DMS53 (cell line): ENCODE data around the gene ISLR2.
A peak's percentile ranks its signal among the peaks of the same experiment; 100 is the strongest.
"Not testable (repeated sequence)": the region's sequence is repeated elsewhere in the genome, so short reads cannot be mapped to it uniquely, and the experiment has no call there.

Experiments used
- DNase-seq: peaks from one replicate; lab custom pipeline; 2025; lab: John Stamatoyannopoulos, UW

The ISLR2 gene

GRCh38 chr15:74130155-74130848 lies at the start of gene ISLR2:
TSS of gene ISLR2 (plus strand) at chr15:74130586. CDS start at chr15:74132755, 2,169 bp downstream.
- DNase-seq: peak; percentile 46

GRCh38 chr15:74082450-74082849 lies 47.9 kb upstream of the ISLR2 start, which contains the start of gene GOLGA6A:
TSS of gene GOLGA6A (minus strand) at chr15:74082550. CDS start at chr15:74082509, 41 bp downstream.
- not testable (repeated sequence) for DNase-seq

DNA sequence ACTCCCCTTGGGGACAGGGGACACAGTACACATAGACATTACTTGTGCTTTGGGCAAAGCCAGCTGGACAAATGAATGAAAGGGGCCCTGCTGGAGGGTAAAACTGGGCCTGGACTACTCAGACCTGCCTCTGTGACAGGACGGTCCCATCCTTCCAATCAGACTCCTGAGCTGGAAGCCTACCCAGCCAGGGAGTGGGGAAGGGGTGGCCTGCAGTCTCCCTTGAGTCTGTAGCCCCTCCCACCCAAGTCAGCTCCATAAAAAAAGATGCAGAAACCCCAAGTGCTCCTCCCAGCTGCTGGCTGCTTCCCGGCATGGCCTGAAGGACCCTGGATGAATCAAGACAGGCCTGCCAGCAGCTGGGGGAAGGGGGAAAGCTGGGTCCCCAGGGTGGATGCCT lies 35.8 kb upstream of the ISLR2 start:
- not testable (repeated sequence) for DNase-seq

DNA sequence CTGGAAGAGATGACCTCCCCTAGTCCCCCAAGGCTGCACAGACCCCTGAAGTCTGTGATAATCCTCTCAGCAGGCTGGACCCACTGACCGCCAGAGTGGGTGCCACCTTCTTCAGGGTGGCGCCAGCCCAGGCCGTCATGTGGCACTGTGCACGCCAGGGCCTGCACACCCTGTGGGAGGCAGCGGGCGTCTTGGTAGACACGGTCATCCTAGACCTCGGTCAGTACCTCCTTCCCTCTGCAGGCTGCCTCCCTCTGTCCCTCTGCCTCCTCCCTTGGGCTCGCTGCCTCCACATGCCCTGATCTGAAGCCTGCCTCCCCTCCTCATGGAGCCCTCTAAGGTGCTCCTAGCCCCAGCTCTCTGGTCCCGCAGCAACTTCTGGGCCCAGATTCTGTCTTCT lies 34.8 kb upstream of the ISLR2 start:
- not testable (repeated sequence) for DNase-seq

DNA sequence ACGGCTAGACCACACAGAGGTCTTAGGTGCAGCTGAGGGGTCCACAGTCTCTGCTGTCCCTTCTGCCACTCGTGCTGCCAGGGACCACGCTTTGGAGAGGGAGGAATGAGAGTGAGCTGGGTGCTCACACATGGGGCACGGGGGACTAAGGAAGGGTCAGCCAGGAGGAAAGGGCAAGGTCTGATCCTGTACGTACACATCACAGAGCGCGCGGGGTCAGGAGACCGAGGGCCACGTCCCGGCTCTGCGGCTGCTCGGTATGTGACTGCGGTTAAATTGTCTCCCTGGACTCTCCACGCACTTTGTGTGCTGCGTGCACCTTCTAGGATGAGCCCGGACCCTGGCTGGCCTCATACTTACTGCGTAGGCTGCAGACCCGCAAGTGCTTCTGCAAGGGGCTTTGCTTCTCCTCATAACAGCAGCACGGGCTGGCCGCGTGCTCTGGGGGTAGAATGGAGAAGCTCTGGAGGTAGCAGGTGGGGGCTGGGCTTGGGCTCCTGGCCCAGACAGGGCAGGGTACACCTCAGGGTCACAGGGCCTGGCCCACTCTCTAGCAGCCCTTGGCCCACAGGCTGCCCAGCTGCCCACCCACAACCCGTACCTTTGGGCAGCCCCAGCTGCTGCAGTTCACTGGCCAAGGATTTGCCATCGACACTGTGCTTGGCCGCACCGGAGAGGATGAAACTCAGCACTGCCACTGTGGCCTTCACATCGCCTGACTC lies 33.5 kb upstream of the ISLR2 start:
- DNase-seq: not testable (repeated sequence)

GRCh38 chr15:74099963-74100733 lies 30.2 kb upstream of the ISLR2 start:
- not testable (repeated sequence) for DNase-seq

DNA sequence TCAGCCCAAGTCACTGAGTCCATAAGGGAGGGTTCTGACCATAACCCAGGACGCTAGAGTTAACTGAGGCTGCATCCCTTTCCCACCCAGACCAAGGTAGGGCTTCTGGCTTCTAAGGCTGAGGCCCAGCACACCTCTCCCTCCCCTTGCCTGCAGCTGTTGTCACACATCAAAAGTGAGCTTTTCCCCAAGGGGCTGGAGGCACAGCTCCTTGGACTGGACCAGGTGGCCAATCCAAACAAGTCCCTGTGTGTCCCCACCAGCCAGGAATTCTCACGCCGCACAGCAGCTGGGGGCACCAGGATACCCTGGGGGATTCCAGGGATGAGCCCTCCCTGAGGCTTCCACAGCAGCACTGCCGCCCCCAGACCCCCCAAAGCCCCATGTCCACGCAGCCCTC lies 22.3 kb upstream of the ISLR2 start:
- DNase-seq: no peak

DNA sequence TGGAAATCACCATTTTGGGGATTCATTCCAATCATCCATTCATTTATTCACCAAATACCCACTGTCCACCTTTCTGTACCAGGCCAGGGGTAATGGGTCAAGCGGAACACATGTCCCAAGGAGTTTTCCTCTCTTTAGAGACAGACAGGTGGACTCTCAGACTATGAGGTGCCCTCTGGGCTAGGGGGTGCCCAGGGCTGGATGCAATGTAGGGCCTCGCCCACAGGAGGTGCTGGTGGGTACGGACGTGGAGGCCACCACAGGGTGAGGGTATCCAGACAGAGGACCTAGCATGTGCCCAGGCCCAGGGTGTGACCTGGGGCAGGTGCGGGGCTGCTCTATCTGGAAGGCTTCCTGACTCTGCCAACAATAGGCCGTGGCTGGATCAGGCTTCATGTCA lies 21.8 kb upstream of the ISLR2 start:
- DNase-seq: not testable (repeated sequence)

- DNase-seq: no peak
Measured at GRCh38 chr15:74109713-74110112, 20.7 kb upstream of the ISLR2 start.

DNA sequence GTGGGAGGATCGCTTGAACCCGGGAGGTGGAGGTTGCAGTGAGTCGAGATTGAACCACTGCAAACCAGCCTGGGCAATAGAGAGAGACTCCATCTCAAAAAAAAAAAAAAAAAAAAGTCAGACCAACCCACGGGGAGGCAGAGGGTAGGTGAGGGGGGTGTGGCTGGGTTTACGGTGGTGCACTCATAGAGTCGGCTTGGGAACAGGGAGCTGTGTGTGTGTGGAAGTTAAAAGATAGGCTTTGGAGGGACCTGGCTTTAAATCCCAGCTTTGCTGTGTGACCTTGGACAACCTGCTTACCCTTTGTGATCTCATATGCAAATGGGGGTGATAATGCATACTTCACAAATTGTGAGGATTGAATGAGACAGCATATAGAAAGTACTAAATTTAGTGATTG lies 10.0 kb upstream of the ISLR2 start:
- no peak for DNase-seq

- DNase-seq: no peak
Measured at GRCh38 chr15:74121039-74121438, 9.3 kb upstream of the ISLR2 start.

DNA sequence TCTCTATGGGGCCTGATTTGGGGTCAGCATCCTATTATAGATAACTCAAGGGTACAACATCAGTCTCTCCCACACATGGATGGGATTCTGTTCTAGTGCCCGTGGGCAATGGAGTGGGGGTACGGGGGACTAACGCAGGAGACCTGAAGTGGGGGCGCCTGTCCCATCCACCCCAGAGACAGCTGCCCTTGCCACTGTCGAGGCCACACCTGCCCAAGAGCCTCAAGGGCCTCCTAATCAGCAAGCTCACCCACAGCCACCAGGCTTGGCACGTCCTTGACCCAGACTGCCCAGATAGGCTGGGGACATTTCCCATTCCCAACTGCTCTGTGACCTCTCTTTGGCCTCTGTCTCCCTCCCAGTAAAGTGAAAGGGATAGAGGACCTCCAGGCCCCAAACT lies 8.5 kb upstream of the ISLR2 start:
- no peak for DNase-seq

DNA sequence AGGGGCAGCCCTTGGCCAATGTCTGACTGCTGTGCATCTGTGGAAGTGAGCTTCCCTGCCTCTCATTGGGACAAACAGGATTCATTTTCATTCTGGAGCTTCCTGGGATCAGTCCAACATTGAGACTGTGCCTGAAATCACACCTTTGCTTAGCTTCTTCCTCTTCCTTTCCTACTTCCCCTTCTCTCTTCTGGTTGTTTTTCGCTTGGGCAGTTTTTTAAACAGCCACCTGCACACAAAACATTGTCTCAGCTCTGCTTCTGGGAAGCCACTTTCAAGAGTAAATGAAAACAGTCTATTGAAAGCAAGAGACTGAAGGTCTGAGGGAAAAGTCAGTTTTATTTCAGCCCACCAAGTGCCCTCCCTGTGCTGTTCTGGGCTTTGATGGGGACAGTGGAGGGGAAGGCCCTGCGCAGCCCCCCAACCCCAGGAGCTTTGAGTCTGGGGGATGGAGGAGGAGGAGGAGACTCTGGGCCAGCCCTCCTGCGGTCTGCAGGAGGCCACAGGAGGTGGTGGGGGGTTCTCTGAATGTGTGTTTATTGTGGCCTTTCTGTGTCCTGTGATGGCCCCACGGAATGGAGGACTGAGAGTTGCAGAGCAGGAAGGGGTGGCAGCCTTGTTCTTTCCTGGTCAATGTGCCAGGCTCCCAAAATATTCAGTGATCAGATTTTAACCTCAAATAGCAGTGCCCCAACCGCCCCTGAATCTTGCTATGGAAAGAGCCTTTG lies 7.8 kb upstream of the ISLR2 start:
- no peak for DNase-seq

DNA sequence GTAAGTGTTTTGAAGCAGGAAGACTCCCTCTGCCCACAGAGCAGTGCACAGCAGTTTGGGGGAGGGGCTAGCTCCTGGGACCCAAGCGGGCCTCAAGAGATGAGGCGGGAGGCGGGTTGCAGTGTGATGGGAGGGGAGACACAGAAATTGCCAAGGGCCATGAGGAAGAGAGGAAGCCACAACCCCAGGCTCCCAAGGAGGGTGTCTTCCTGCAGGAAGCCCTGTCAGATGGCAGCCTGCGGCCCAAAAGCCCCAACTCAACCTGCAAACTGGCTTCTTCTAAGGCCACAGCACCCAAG lies 7.3 kb upstream of the ISLR2 start:
- DNase-seq: no peak

DNA sequence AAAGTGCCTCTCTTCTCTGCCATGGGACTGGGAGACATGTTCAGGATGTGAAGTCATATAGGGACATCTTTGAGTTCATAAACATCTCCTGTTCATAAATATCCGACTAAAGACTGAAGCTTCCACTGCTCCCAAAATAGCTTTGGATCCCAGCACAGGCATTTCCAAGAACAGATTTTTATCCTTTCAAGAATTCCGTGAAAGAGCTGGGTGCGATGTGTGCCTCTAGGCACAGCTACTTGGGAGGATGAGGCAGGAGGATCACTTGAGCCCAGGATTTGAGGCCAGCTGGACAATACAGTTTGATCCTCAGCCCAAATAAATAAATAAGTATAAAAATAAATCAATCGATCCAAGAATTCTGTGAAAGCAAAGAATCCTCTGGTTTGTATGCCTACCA lies 6.7 kb upstream of the ISLR2 start:
- DNase-seq: no peak

DNA sequence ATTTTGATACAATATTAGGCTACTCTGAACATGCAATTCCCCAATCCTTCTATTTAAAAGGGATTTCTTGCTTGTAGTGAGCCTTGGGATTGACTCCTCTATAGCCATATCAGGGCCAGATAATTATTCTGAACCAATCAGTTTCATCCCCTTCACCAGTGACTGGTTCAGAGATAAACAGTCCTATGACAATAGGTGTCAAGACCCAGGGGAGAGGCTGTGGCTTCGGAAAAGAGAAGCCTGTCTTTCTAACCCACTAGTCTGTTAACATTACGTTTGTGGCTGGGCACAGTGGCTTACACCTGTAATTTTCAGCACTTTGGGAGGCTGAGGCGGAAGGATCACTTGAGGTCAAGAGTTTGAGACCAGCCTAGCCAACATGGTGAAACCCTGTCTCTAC lies 6.2 kb upstream of the ISLR2 start:
- no peak for DNase-seq

DNA sequence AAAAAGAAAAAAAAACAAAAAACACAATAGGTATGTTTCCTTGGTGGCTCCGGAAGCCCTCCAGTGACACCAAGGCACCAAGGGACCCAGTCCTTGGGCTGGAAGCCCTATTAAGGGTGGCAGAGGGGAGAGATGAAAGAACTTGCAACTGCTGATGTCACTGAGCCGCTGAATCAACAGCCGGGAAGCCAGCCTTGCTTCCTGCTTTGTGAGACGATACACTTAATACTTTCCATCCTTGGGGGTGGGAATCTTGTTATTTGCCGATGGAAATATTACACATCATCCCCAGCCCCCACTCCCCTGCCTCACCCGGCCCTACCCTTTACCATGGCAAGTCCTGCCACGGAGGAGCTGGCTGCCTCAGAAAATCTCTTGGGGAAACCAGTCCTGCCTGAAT lies 5.6 kb upstream of the ISLR2 start:
- DNase-seq: no peak

GRCh38 chr15:74127255-74127953 lies 3.0 kb upstream of the ISLR2 start:
- DNase-seq: peak; percentile 87

- peak; percentile 58 for DNase-seq
Measured at GRCh38 chr15:74127954-74128784, 2.2 kb upstream of the ISLR2 start.

DNA sequence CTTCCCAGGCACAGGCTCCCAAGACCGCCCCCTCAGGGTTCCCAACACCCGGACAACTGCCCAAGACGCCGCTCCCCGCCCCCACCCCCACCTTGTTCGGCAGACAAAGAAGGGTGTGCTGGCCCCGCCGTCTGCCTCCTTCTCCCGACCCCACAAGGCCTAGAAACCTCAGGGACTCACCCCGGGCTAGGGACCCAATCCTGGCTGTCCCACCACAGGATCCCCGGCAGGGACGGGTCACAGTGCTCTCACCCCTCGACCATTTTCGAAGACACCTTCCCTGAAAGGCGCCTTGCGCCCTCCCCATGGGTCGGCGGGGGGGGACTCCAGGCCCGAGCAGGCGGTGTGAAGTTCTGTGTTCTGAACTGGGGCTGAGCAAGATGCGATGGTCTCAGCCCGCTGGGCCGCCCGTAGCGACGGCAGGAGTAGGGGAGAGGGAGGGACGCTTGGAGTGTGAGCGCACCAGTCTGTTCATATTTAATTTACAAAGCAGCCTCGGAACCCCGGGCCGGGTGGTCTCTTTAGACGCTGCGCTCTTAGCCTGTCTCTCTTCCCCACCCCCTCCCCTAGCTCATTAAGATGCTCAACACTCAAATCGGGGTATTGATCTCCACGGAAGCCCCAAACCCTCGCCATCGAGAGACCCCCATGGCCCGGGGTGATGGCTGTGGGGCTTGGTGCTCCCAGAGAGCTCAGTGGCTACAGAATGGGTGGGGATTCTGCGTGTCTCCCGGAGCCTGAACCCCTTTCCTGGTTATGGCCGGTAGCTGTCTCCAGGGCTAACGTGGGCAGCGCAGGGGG lies 1.4 kb upstream of the ISLR2 start:
- DNase-seq: peak; percentile 46
